Calu3 (cell line): Measurements from ENCODE around the gene ABCA7. TPM values are rescaled to one million over a fixed set of nuclear protein-coding genes. Genes with fewer than 3 reads are reported as not detected.
A peak's percentile ranks its signal among the peaks of the same experiment; 100 is the strongest.

ENCODE experiments used
- BruUV-seq: library from RNA; stranded (reverse); fragments of 400-500 nt; replicated peaks from 2 replicates; lab custom pipeline; 2021; lab: Mats Ljungman, UMichigan
- CTCF ChIA-PET: fragments of 300-600 bp; sonication (Branson Sonifier 250); formaldehyde crosslinking; loops from one replicate; lab custom pipeline; 2022; ENCODE audit warnings: antibody characterized with exemption; lab: Charles Lee
- DNase-seq: peaks from one replicate; pipeline ENCODE4 v3.0.0; 2022
- H3K27ac Mint-ChIP-seq: one replicate; pipeline ENCODE4 v1.8.0; 2022; ENCODE audit warnings: mixed read lengths; ENCODE audit not compliant: unreplicated experiment
- H3K27me3 Mint-ChIP-seq: one replicate; pipeline ENCODE4 v1.8.0; 2022; ENCODE audit warnings: mixed read lengths; ENCODE audit not compliant: unreplicated experiment
- H3K36me3 Mint-ChIP-seq: one replicate; pipeline ENCODE4 v1.8.0; 2022; ENCODE audit warnings: mild to moderate bottlenecking, moderate library complexity, mixed read lengths; ENCODE audit not compliant: insufficient read depth, unreplicated experiment
- H3K4me1 Mint-ChIP-seq: one replicate; pipeline ENCODE4 v1.8.0; 2022; ENCODE audit warnings: mild to moderate bottlenecking, low read depth, mixed read lengths; ENCODE audit not compliant: unreplicated experiment
- H3K4me3 Mint-ChIP-seq: one replicate; pipeline ENCODE4 v1.8.0; 2022; ENCODE audit warnings: mild to moderate bottlenecking, low read depth, moderate library complexity, mixed read lengths; ENCODE audit not compliant: unreplicated experiment
- H3K9me3 Mint-ChIP-seq: one replicate; pipeline ENCODE4 v1.8.0; 2022; ENCODE audit warnings: low read depth, mixed read lengths; ENCODE audit not compliant: unreplicated experiment
- CTCF ChIP-seq: fragments of 200-600 bp; IDR thresholded peaks from one replicate; pipeline ENCODE4 v1.8.0; 2022; ENCODE audit warnings: antibody characterized with exemption; ENCODE audit not compliant: unreplicated experiment
- intact Hi-C: fragments of 100-400 bp; cut with micrococcal nuclease; formaldehyde crosslinking; loops from one replicate; pipeline ENCODE4 v1.10.0; 2022; ENCODE audit not compliant: unreplicated experiment
- total RNA-seq: library from RNA; stranded (reverse); gene quantifications from 2 replicates; pipeline ENCODE4 v1.2.3, GENCODE V29; 2022

The ABCA7 gene
- total RNA-seq, 1 experiment from 2014 or later: 22.7 TPM

GRCh38 chr19:1070931-1071791 is 31.3 kb downstream of the ABCA7 start:
- CTCF ChIA-PET: no interaction called here
- intact Hi-C loops: no loop called here
- H3K4me3 Mint-ChIP-seq: no peak overlapping the region
- peaks cover 11% of the 10 kb centered on the region for H3K36me3 Mint-ChIP-seq
- H3K9me3 Mint-ChIP-seq: no peaks in the 10 kb centered on the region
- no peak overlapping the region for H3K27ac Mint-ChIP-seq
- no TSS peak for BruUV-seq
- no peak for DNase-seq
- no peak for TF ChIP-seq CTCF
- no peaks in the 10 kb centered on the region for H3K27me3 Mint-ChIP-seq
- H3K4me1 Mint-ChIP-seq: no peaks in the 10 kb centered on the region

GRCh38 chr19:1072371-1073015 is 32.6 kb downstream of the ABCA7 start:
- H3K36me3 Mint-ChIP-seq: peaks cover 6% of the 10 kb centered on the region
- H3K9me3 Mint-ChIP-seq: no peaks in the 10 kb centered on the region
- no TSS peak for BruUV-seq
- intact Hi-C loops: no loop called here
- no peak for TF ChIP-seq CTCF
- H3K4me3 Mint-ChIP-seq: no peak overlapping the region
- H3K27me3 Mint-ChIP-seq: no peaks in the 10 kb centered on the region
- H3K27ac Mint-ChIP-seq: no peak overlapping the region
- DNase-seq: no peak
- CTCF ChIA-PET: no interaction called here
- no peaks in the 10 kb centered on the region for H3K4me1 Mint-ChIP-seq

- no peaks in the 10 kb centered on the region for H3K27me3 Mint-ChIP-seq
- no peaks in the 10 kb centered on the region for H3K9me3 Mint-ChIP-seq
- H3K27ac Mint-ChIP-seq: no peak overlapping the region
- no peaks in the 10 kb centered on the region for H3K4me1 Mint-ChIP-seq
- no peak for DNase-seq
- intact Hi-C loops: no loop called here
- H3K36me3 Mint-ChIP-seq: peaks cover 6% of the 10 kb centered on the region
- no peak for TF ChIP-seq CTCF
- CTCF ChIA-PET: no interaction called here
- H3K4me3 Mint-ChIP-seq: no peak overlapping the region
- BruUV-seq: no TSS peak
These were observed 33.4 kb downstream of the ABCA7 start for GRCh38 chr19:1073063-1073955.

GRCh38 chr19:1073956-1074517 is 34.1 kb downstream of the ABCA7 start:
- BruUV-seq: no TSS peak
- Mint-ChIP-seq H3K9me3 (no peaks in the 10 kb centered on the region), H3K4me3 (peak overlapping the region; percentile 41), H3K27ac (no peak overlapping the region), H3K36me3 (peaks cover 6% of the 10 kb centered on the region), H3K4me1 (no peaks in the 10 kb centered on the region), H3K27me3 (no peaks in the 10 kb centered on the region)
- no peak for DNase-seq
- CTCF ChIA-PET: interaction anchor here (1.4 kb wide), 1 partner anchor 9 kb away, joined by 12 read pairs; no protein-coding TSS in a partner anchor
- no peak for TF ChIP-seq CTCF
- intact Hi-C loops: no loop called here
